ENCODE data around the gene NUP98. TPM values are rescaled to one million over a fixed set of nuclear protein-coding genes. Genes with fewer than 3 reads are reported as not detected.

Gene NUP98
- total and polyA plus RNA-seq, 4 donors = 10.9 to 75.0 (median 43.9) TPM

DNA sequence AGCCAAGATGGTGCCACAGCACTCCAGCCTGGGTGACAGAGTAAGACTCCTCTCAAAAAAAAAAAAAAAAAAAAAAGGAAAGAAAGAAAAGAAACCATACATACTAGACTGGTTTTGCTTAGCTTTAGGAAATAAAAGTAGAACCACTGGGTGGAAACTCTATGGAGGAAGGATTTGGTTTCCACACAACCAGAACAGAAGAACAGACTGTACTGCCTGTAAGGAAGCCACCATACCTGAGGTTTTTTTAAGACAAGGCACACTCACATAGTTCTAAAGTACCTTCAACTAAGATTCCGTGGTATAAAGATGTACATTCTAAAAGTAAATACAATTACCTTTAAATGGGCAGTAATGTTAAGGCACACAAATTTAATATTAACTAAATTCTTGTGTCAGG, 58.6 kb downstream of the NUP98 start:
- Histone ChIP-seq H3K9me3 (ENCODE audit: control insufficient read depth in 4 of 4, low read length in 3 of 4) (no peaks in the 10 kb centered on the region), H3K36me3 (ENCODE audit: control insufficient read depth in 4 of 4, insufficient read depth in 3 of 4, low read depth in 1 of 4, low read length in 3 of 4) (peaks cover 7 to 37% (median 18%) of the 10 kb centered on the region in 4 donors), H3K4me3 (ENCODE audit: low read depth in 1 of 3, low read length in 3 of 3) (no peak overlapping the region), H3K4me1 (ENCODE audit: control insufficient read depth in 4 of 4, insufficient read depth in 4 of 4, low read length in 3 of 4) (peaks cover 0 to 8% (median 4%) of the 10 kb centered on the region in 4 donors), H3K27ac (ENCODE audit: low read depth in 1 of 2, low read length in 2 of 2) (no peak overlapping the region), H3K9ac (ENCODE audit: low read depth in 1 of 2, low read length in 2 of 2) (no peak overlapping the region), H3K27me3 (ENCODE audit: control insufficient read depth in 4 of 4, insufficient read depth in 4 of 4, low read length in 3 of 4) (no peaks in the 10 kb centered on the region)
- TF ChIP-seq, protein P1, sequence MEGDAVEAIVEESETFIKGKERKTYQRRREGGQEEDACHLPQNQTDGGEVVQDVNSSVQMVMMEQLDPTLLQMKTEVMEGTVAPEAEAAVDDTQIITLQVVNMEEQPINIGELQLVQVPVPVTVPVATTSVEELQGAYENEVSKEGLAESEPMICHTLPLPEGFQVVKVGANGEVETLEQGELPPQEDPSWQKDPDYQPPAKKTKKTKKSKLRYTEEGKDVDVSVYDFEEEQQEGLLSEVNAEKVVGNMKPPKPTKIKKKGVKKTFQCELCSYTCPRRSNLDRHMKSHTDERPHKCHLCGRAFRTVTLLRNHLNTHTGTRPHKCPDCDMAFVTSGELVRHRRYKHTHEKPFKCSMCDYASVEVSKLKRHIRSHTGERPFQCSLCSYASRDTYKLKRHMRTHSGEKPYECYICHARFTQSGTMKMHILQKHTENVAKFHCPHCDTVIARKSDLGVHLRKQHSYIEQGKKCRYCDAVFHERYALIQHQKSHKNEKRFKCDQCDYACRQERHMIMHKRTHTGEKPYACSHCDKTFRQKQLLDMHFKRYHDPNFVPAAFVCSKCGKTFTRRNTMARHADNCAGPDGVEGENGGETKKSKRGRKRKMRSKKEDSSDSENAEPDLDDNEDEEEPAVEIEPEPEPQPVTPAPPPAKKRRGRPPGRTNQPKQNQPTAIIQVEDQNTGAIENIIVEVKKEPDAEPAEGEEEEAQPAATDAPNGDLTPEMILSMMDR (IDR thresholded peaks at IDR 0.05; ENCODE audit: low read depth, low read length, missing input control) = no peak
- TF ChIP-seq TAF1 (conservative IDR thresholded peaks at IDR 0.05) = no peak
- TF ChIP-seq, protein P2, sequence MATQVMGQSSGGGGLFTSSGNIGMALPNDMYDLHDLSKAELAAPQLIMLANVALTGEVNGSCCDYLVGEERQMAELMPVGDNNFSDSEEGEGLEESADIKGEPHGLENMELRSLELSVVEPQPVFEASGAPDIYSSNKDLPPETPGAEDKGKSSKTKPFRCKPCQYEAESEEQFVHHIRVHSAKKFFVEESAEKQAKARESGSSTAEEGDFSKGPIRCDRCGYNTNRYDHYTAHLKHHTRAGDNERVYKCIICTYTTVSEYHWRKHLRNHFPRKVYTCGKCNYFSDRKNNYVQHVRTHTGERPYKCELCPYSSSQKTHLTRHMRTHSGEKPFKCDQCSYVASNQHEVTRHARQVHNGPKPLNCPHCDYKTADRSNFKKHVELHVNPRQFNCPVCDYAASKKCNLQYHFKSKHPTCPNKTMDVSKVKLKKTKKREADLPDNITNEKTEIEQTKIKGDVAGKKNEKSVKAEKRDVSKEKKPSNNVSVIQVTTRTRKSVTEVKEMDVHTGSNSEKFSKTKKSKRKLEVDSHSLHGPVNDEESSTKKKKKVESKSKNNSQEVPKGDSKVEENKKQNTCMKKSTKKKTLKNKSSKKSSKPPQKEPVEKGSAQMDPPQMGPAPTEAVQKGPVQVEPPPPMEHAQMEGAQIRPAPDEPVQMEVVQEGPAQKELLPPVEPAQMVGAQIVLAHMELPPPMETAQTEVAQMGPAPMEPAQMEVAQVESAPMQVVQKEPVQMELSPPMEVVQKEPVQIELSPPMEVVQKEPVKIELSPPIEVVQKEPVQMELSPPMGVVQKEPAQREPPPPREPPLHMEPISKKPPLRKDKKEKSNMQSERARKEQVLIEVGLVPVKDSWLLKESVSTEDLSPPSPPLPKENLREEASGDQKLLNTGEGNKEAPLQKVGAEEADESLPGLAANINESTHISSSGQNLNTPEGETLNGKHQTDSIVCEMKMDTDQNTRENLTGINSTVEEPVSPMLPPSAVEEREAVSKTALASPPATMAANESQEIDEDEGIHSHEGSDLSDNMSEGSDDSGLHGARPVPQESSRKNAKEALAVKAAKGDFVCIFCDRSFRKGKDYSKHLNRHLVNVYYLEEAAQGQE (IDR thresholded peaks at IDR 0.05) = no peak
- no peak for TF ChIP-seq NR2F2 (IDR thresholded peaks at IDR 0.05)
- no peak for TF ChIP-seq RAD21 (IDR thresholded peaks at IDR 0.05)
- no peak for TF ChIP-seq FOXA1 (IDR thresholded peaks at IDR 0.05)
- TF ChIP-seq HNF4G (IDR thresholded peaks at IDR 0.05) = no peak
- no peak for TF ChIP-seq FOXA2 (IDR thresholded peaks at IDR 0.05)
- no peak for TF ChIP-seq EGR1 (IDR thresholded peaks at IDR 0.05; ENCODE audit: low read depth in 2 of 2)
- no peak for TF ChIP-seq SP1 (IDR thresholded peaks at IDR 0.05)
- TF ChIP-seq, protein P3, sequence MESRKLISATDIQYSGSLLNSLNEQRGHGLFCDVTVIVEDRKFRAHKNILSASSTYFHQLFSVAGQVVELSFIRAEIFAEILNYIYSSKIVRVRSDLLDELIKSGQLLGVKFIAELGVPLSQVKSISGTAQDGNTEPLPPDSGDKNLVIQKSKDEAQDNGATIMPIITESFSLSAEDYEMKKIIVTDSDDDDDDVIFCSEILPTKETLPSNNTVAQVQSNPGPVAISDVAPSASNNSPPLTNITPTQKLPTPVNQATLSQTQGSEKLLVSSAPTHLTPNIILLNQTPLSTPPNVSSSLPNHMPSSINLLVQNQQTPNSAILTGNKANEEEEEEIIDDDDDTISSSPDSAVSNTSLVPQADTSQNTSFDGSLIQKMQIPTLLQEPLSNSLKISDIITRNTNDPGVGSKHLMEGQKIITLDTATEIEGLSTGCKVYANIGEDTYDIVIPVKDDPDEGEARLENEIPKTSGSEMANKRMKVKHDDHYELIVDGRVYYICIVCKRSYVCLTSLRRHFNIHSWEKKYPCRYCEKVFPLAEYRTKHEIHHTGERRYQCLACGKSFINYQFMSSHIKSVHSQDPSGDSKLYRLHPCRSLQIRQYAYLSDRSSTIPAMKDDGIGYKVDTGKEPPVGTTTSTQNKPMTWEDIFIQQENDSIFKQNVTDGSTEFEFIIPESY (IDR thresholded peaks at IDR 0.05) = no peak
- no peak for TF ChIP-seq YY1 (IDR thresholded peaks at IDR 0.05)
- TF ChIP-seq JUND (IDR thresholded peaks at IDR 0.05) = no peak
- no peak for TF ChIP-seq RXRA (IDR thresholded peaks at IDR 0.05)
- TF ChIP-seq, protein P4, sequence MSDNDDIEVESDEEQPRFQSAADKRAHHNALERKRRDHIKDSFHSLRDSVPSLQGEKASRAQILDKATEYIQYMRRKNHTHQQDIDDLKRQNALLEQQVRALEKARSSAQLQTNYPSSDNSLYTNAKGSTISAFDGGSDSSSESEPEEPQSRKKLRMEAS (IDR thresholded peaks at IDR 0.05) = no peak
- no peak for TF ChIP-seq GABPA (IDR thresholded peaks at IDR 0.05 in 1 of 2, conservative IDR thresholded peaks at IDR 0.05 in 1 of 2)
- TF ChIP-seq, protein P5, sequence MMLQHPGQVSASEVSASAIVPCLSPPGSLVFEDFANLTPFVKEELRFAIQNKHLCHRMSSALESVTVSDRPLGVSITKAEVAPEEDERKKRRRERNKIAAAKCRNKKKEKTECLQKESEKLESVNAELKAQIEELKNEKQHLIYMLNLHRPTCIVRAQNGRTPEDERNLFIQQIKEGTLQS (IDR thresholded peaks at IDR 0.05) = no peak
- TF ChIP-seq HNF4A (conservative IDR thresholded peaks at IDR 0.05) = no peak
- no peak for DNase-seq (ENCODE audit: low spot score)
- 96% methylated on average over 1 of the region's 1 CpG for WGBS
